ENCODE measurements around the gene NYNRIN. TPM values are rescaled to one million over a fixed set of nuclear protein-coding genes. Genes with fewer than 3 reads are reported as not detected.

NYNRIN gene
- total RNA-seq, 1 experiment from 2014 or later = 18.7 TPM

GRCh38 chr14:24441485-24441884 lies 42.7 kb downstream of the NYNRIN start:
- Histone ChIP-seq H2BK20ac (ENCODE audit: low read depth, low read length, poor library complexity, severe bottlenecking) (no peak overlapping the region), H2BK12ac (ENCODE audit: insufficient read length, low read depth, low read length) (no peak overlapping the region), H3K27ac (ENCODE audit: insufficient read length, low read depth, low read length) (no peak overlapping the region), H3K4me1 (ENCODE audit: insufficient read depth, low read length) (no peaks in the 10 kb centered on the region), H3K9ac (ENCODE audit: extremely low read depth, insufficient read length, low read length) (no peak overlapping the region), H3K79me1 (ENCODE audit: insufficient read depth, low read depth, low read length, poor library complexity, severe bottlenecking) (peaks cover 2% of the 10 kb centered on the region), H3K4me2 (ENCODE audit: insufficient read depth, insufficient read length, low read length) (peak overlapping the region; percentile 69), H2AK5ac (ENCODE audit: insufficient read length, low read length) (no peak overlapping the region), H2BK15ac (ENCODE audit: low read depth, low read length) (no peak overlapping the region), H3K9me3 (ENCODE audit: control insufficient read depth, low read depth, low read length) (no peaks in the 10 kb centered on the region), H3K4ac (ENCODE audit: low read depth, low read length) (no peak overlapping the region), H2BK5ac (ENCODE audit: insufficient read length, low read length) (no peak overlapping the region), H4K91ac (ENCODE audit: insufficient read length, low read depth, low read length) (no peak overlapping the region), H4K8ac (replicated peaks; ENCODE audit: insufficient read length, low read depth, low read length) (no peak overlapping the region), H4K20me1 (ENCODE audit: control insufficient read depth, insufficient read depth, insufficient read length) (no peaks in the 10 kb centered on the region), H3K56ac (ENCODE audit: insufficient read length, low read depth, low read length) (no peak overlapping the region), H2BK120ac (ENCODE audit: low read depth, low read length, poor library complexity, severe bottlenecking) (no peak overlapping the region), H3K23me2 (ENCODE audit: insufficient read length, low read depth, low read length, poor library complexity, severe bottlenecking) (peaks cover 10% of the 10 kb centered on the region), H3K23ac (ENCODE audit: insufficient read length, low read depth, low read length) (no peak overlapping the region), H3K14ac (ENCODE audit: insufficient read depth, low read length) (no peak overlapping the region), H3K27me3 (ENCODE audit: insufficient read depth, low read length) (no peaks in the 10 kb centered on the region), H3K79me2 (ENCODE audit: insufficient read depth, low read length) (no peaks in the 10 kb centered on the region), H3T11ph (ENCODE audit: low read length) (no peak overlapping the region), H3K18ac (ENCODE audit: insufficient read length, low read depth, low read length) (no peak overlapping the region), H2AFZ (ENCODE audit: low read length) (no peak overlapping the region), H4K5ac (ENCODE audit: insufficient read length, low read depth, low read length) (no peak overlapping the region)
- Mint-ChIP-seq H3K4me3 (peak overlapping the region; percentile 90 to 91), H3K4me1 (peaks cover 15 to 16% of the 10 kb centered on the region in 2 experiments), H3K27ac (peak overlapping the region; percentile 50 to 100 (median 99); a peak in 5 of 7 replicates), H3K27me3 (ENCODE audit: low read depth) (no peaks in the 10 kb centered on the region; the same call in 1 of the 2 replicates), H3K36me3 (ENCODE audit: insufficient read depth in 1 of 3, low read depth in 3 of 3) (peaks cover 19 to 46% (median 45%) of the 10 kb centered on the region in 3 experiments), H3K9me3 (no peaks in the 10 kb centered on the region; a peak in 1 of 5 replicates)
- no CpG with 5 or more reads among the region's 5 CpGs for WGBS (ENCODE audit: extremely low coverage, insufficient read length, low lambda C conversion rate)
- no peak for TF ChIP-seq CTCF (conservative IDR thresholded peaks at IDR 0.05)
- no peak for DNase-seq
